ENCODE results near the gene HIPK2.
"Not testable (repeated sequence)": the region's sequence is repeated elsewhere in the genome, so short reads cannot be mapped to it uniquely, and the experiment has no call there.

HIPK2 gene

GRCh38 chr7:139559364-139560105 lies 218.3 kb downstream of the HIPK2 start:
- DNase-seq: no peak

- DNase-seq: no peak
These were observed 219.8 kb downstream of the HIPK2 start for GRCh38 chr7:139557857-139558581.

DNA sequence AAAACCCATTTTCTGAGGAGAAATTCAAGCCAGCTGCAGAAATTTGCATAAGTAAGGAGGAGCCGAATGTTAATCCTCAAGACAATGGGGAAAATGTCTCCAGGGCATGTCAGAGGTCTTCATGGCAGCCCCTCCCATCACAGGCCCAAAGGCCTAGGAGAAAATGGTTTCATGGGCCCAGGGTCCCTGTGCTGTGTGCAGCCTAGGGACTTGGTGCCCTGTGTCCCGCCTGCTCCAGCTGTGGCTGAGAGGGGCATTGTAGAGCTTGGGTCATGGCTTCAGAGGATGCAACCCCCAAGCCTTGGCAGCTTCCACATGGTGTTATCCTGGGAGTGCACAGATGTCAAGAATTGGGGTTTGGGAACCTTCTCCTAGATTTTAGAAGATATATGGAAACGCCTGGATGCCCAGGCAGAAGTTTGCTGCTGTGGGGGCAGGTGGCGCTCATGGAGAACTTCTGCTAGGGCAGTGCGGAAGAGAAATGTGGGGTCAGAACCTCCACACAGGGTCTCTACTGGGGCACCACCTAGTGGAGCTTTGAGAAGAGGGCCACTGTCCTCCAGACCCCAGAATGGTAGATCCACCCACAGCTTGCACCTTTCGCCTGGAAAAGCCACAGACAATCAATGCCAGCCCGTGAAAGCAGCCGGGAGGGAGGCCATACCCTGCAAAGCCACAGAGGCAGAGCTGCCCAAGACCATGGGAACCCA lies 223.7 kb downstream of the HIPK2 start:
- DNase-seq: not testable (repeated sequence)

DNA sequence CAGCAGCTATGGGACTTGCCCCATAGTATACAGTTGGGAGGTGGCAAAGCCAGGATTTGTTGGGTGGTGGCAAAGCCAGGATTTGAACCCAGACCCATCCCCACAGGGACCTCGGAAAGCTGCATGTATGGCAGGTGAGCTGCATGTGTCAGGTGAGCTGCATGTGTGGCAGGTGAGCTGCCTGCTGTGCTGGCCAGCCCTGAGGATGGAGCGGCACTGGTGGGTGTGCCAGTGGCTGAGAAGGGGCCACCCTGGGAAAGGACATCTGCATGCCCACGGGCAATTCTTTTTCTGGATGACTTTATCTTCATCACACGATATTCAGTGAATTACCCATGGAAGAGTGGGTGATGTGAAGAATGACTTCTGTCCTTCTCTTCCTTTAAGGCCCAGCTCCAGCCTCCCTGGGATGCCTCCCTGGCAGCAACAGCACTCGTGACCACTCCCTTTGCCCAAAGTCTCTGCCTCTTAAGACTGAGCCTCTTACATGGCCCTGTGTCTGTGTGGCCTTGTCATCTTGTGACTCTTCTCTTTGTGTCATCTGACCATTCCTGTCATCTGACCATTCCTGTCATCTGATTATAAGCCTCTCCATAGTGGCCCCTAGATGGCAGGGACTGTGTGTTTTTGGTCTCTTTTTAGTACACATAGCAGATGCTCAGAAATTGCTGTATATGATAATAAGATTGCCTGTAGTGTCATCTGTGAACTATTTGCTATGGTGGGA lies 229.3 kb downstream of the HIPK2 start:
- no peak for DNase-seq

- DNase-seq: no peak
These were observed 233.2 kb downstream of the HIPK2 start for GRCh38 chr7:139544645-139545044.

DNA sequence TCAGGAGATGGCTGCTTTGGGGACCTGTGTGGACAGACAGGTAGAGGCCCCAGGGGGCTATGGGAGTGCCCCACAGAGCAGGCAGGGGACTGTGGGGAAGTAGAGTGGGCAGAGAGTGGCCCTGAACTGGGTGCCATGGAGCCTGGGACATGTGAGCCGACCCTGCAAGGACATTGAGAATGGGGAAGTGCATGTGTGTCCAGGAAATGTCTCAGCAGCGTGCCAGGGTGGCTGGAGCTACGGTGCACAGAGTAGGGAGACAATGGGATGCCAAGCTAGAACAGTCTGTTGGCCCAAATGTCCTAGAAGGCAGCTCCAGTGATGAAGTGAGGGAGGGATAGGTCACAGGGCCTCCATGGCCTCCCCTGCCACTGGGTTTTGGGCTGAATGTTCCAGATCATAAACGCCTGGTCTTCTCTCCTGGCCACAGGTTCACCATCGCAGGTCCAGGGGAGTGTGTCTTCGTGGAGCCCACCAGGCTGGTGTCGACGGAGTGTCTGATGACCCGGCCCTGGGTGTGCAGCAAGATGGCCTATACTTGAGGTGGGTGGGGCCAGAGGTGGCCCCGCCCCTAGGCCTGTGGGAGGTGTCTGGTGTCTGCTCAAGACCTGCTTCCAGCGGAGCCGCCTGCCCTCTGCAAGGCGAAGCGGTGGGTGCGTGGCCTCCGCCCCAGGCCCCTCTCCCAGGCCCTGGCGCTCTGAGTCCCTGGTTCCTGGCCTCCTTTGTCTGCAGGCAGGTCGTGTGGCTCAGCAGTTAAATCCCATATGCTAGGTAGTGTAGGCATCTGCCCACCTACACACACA lies 233.8 kb downstream of the HIPK2 start:
- DNase-seq: no peak

- DNase-seq: no peak
These were observed 235.3 kb downstream of the HIPK2 start for GRCh38 chr7:139542308-139543151.

GRCh38 chr7:139541600-139542307 lies 236.0 kb downstream of the HIPK2 start:
- DNase-seq: no peak

GRCh38 chr7:139540203-139540602 lies 237.6 kb downstream of the HIPK2 start:
- no peak for DNase-seq

DNA sequence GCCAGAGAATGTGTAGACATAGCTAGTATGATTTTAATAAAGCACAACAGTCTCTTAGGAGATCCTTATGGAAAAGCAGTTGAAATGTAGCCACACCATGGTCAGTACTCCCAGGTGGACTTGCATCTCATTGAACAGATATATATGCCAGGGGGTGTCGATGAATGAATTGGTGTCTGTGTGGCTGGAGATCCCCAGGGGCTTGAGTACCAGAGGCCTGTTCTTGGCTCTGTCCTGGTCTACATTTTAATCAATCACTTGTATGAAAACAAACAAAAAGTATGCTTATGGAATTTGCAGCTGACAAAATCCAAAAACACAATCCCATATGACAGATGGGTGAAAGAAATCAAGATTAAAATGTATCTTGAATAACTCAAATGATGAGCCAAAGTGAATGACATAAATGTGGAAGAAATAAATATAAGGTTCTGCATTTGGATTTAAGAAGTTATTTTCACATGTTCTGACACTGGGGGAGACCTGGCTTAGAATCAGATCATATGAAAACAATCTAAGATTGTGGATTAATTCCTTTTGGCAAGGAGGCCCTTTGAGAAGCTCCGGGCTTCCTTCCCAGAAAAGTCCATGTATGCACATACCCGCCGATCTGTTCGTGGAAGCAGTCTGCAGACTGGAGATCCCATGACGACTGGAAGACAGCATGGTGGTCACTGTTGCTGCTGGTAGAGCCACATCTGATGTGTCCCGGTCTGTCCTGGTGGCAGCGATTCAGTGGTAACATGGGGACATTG lies 238.7 kb downstream of the HIPK2 start:
- DNase-seq: no peak

GRCh38 chr7:139536152-139536551 lies 241.6 kb downstream of the HIPK2 start:
- no peak for DNase-seq

DNA sequence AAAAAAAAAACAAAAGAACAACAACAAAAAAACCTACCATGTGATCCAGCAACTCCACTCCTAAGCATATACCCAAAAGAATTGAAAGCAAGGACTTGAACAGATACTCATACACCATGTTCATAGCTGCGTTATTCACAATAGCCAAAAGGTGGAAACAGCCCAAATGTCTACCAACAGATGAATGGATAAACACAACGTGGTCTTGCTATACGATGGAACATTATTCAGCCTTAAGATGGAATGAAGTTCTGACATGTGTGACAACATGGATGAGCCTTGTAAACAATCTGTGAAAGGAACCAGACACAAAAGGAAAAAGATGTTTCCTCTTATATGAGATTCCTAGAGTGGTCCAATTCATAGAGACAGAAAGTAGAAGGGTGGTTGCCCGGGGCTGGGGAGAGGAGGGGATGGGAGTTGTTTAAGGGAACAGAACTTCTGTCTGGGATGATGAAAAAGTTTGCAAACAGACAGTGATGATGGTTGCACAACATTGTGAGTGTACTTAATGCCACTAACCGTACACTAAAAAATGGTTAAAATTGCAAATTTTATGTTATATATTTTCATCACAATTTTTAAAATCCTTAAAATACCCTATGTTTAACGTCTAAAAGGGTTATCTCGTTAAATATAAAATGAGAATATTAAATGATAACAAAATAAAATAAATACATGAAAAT lies 242.7 kb downstream of the HIPK2 start:
- DNase-seq: no peak

- DNase-seq: no peak
These were observed 243.7 kb downstream of the HIPK2 start for GRCh38 chr7:139534096-139534495.

- no peak for DNase-seq
These were observed 245.1 kb downstream of the HIPK2 start for GRCh38 chr7:139532636-139533155.

- DNase-seq: no peak
These were observed 246.7 kb downstream of the HIPK2 start for GRCh38 chr7:139531094-139531493.

GRCh38 chr7:139526578-139527544 lies 250.9 kb downstream of the HIPK2 start:
- peak; percentile 47 for DNase-seq

- no peak for DNase-seq
These were observed 252.0 kb downstream of the HIPK2 start for GRCh38 chr7:139525750-139526149.

DNA sequence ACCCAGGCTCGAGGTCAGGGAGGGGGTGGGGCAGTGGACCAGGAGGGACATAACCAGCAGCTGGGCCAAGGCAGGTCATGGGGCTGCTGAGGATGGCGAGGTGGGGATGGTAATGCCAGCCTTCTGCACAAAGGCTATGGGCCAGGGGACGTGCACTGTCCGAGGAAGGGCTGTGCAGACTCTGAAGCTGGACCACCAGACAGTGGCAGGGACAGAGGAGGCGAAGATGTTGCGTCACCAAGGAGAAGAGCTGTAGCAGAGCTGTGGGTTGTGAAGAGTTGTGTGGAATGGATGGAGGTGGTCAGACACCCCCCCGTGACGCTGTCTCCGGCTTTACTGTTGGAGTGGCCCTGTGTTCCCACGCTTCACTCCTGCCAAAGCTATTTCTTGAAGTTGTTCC lies 252.6 kb downstream of the HIPK2 start:
- no peak for DNase-seq

Measured in amniotic stem cell (primary cell).